SK-N-SH (cell line): ENCODE measurements around the gene EEF1G. TPM values are rescaled to one million over a fixed set of nuclear protein-coding genes. Genes with fewer than 3 reads are reported as not detected.

Experiments
- CTCF ChIA-PET: fragments of 300-600, 350-600 bp; formaldehyde crosslinking; extraction: SDS; loops from one replicate; lab custom pipeline; 2021; lab: Yijun Ruan, JAX
- POLR2A ChIA-PET: fragments of 350-600 bp; sonication (Branson Sonifier 250); formaldehyde crosslinking; extraction: SDS; loops from one replicate; lab custom pipeline; 2020; ENCODE audit warnings: antibody characterized with exemption, inconsistent platforms; lab: Yijun Ruan, JAX
- DNase-seq: peaks from one replicate; pipeline ENCODE4 v3.0.0; 2012
- H2AFZ ChIP-seq: fragments of 200-600 bp; sonication (generic); 2 replicates; pipeline ENCODE4 v1.8.1; 2016; ENCODE audit warnings: antibody characterized with exemption, mild to moderate bottlenecking, low read depth
- H3F3A ChIP-seq: fragments of 200-600 bp; sonication (generic); replicated peaks from 2 replicates; pipeline ENCODE3; 2016; ENCODE audit warnings: antibody characterized with exemption, mild to moderate bottlenecking; ENCODE audit not compliant: insufficient read depth
- H3K27ac ChIP-seq, 2 experiments: fragments of 200-500 bp in 1 of 2; fragments of 200-600 bp in 1 of 2; sonication (Bioruptor generic) in 1 of 2; sonication (generic), shearing (Covaris generic) in 1 of 2; 2 replicates each; pipeline versions ENCODE4 v1.5.1 to v1.6.1; 2014 to 2016; ENCODE audit warnings: low read depth in 2 of 2, inconsistent platforms in 1 of 2, low read length in 1 of 2, mild to moderate bottlenecking in 1 of 2, mixed read lengths in 1 of 2
- H3K27me3 ChIP-seq: fragments of 200-600 bp; sonication (generic), shearing (Covaris generic); 2 replicates; pipeline ENCODE4 v1.6.1; 2016; ENCODE audit warnings: mixed run types; ENCODE audit not compliant: insufficient read depth
- H3K36me3 ChIP-seq, 2 experiments: fragments of 200-500 bp in 1 of 2; fragments of 200-600 bp in 1 of 2; sonication (Bioruptor generic) in 1 of 2; sonication (generic) in 1 of 2; replicated peaks in 1 of 2; 2 replicates each; pipeline versions ENCODE3 to v1.5.1; 2014 to 2016; ENCODE audit warnings: low read length in 1 of 2, mild to moderate bottlenecking in 1 of 2; ENCODE audit not compliant: insufficient read depth in 2 of 2, control insufficient read depth in 1 of 2
- H3K4me1 ChIP-seq, 2 experiments: fragments of 200-500 bp in 1 of 2; fragments of 200-600 bp in 1 of 2; sonication (Bioruptor generic) in 1 of 2; sonication (generic), shearing (Covaris generic) in 1 of 2; 2 replicates each; pipeline versions ENCODE4 v1.5.1 to v1.6.1; 2014 to 2016; ENCODE audit warnings: low read depth in 1 of 2, low read length in 1 of 2, mixed run types in 1 of 2; ENCODE audit not compliant: insufficient read depth in 2 of 2, control insufficient read depth in 1 of 2
- H3K4me2 ChIP-seq: fragments of 200-600 bp; sonication (generic), shearing (Covaris generic); 2 replicates; pipeline ENCODE4 v1.6.1; 2017; ENCODE audit warnings: mixed run types
- H3K4me3 ChIP-seq, 2 experiments: fragments of 200-500 bp in 1 of 2; fragments of 200-600 bp in 1 of 2; sonication (Bioruptor generic) in 1 of 2; sonication (generic), shearing (Covaris generic) in 1 of 2; 2 replicates each; pipeline versions ENCODE4 v1.5.1 to v1.8.1; 2014 to 2016; ENCODE audit warnings: low read depth in 2 of 2, inconsistent platforms in 1 of 2, low read length in 1 of 2, mild to moderate bottlenecking in 1 of 2, mixed read lengths in 1 of 2, moderate library complexity in 1 of 2
- H3K79me2 ChIP-seq: fragments of 200-600 bp; sonication (generic); 2 replicates; pipeline ENCODE4 v1.8.1; 2017; ENCODE audit warnings: mild to moderate bottlenecking; ENCODE audit not compliant: insufficient read depth
- H3K9ac ChIP-seq: fragments of 200-600 bp; sonication (generic); 2 replicates; pipeline ENCODE4 v1.6.1; 2017; ENCODE audit warnings: mixed run types
- H3K9me2 ChIP-seq: fragments of 200-600 bp; sonication (generic); 2 replicates; pipeline ENCODE4 v1.6.1; 2017; ENCODE audit warnings: mixed run types
- H3K9me3 ChIP-seq: fragments of 200-600 bp; sonication (generic); 2 replicates; pipeline ENCODE4 v1.6.1; 2017; ENCODE audit warnings: mixed run types, mild to moderate bottlenecking, moderate library complexity
- H4K20me1 ChIP-seq: fragments of 200-600 bp; sonication (generic); 2 replicates; pipeline ENCODE4 v1.6.1; 2017; ENCODE audit warnings: mild to moderate bottlenecking, mixed run types; ENCODE audit not compliant: insufficient read depth
- CHD2 ChIP-seq: fragments of 150-350 bp; IDR thresholded peaks from 2 replicates; pipeline ENCODE4 v1.6.1; 2018; ENCODE audit warnings: low read length; ENCODE audit not compliant: partially characterized antibody
- ELF1 ChIP-seq: IDR thresholded peaks from 2 replicates; pipeline ENCODE4 v1.4.0; 2012
- EZH2phosphoT487 ChIP-seq: fragments of 200-600 bp; sonication (generic); IDR thresholded peaks from 2 replicates; pipeline ENCODE4 v1.6.1; 2017; ENCODE audit warnings: low read depth, mixed run types, mild to moderate bottlenecking, antibody characterized with exemption, moderate library complexity, borderline replicate concordance
- GABPA ChIP-seq: IDR thresholded peaks from 2 replicates; pipeline ENCODE4 v1.4.0; 2012; ENCODE audit warnings: low read depth, mild to moderate bottlenecking
- IRF3 ChIP-seq: fragments of 150-350 bp; IDR thresholded peaks from 2 replicates; pipeline ENCODE4 v1.6.1; 2016; ENCODE audit warnings: mild to moderate bottlenecking, low read depth, low read length
- JUND ChIP-seq: IDR thresholded peaks from 2 replicates; pipeline ENCODE4 v1.4.0; 2012
- MAX ChIP-seq: IDR thresholded peaks from 2 replicates; pipeline ENCODE4 v1.4.0; 2012; ENCODE audit warnings: low read depth
- MXI1 ChIP-seq: IDR thresholded peaks from 2 replicates; pipeline ENCODE4 v1.6.1; 2012; ENCODE audit warnings: mild to moderate bottlenecking, low read depth, low read length, improper control_type of control experiment
- NFIC ChIP-seq: IDR thresholded peaks from 2 replicates; pipeline ENCODE4 v1.4.0; 2012; ENCODE audit warnings: borderline replicate concordance
- NRF1 ChIP-seq: IDR thresholded peaks from 2 replicates; pipeline ENCODE4 v1.6.1; 2012; ENCODE audit warnings: low read depth, mild to moderate bottlenecking, low read length
- PBX3 ChIP-seq: IDR thresholded peaks from 2 replicates; pipeline ENCODE4; 2012
- POLR2AphosphoS5 ChIP-seq: IDR thresholded peaks from 2 replicates; pipeline ENCODE4 v1.6.1; 2012; ENCODE audit warnings: low read depth, low read length
- RAD21 ChIP-seq: IDR thresholded peaks from 2 replicates; pipeline ENCODE4 v1.6.1; 2012; ENCODE audit warnings: mild to moderate bottlenecking, low read length
- RCOR1 ChIP-seq: fragments of 150-350 bp; IDR thresholded peaks from 2 replicates; pipeline ENCODE4 v1.6.1; 2017; ENCODE audit warnings: antibody characterized with exemption, low read length
- SIN3A ChIP-seq: IDR thresholded peaks from 2 replicates; pipeline ENCODE4 v1.6.1; 2012; ENCODE audit warnings: low read depth, mild to moderate bottlenecking, low read length, moderate library complexity, borderline replicate concordance
- TCF12 ChIP-seq: IDR thresholded peaks from 2 replicates; pipeline ENCODE4 v1.4.0; 2012
- WGBS: methylation state at CpG from one replicate; pipeline ENCODE4 v1.1.6; 2017; ENCODE audit warnings: low lambda C conversion rate; 5-methylcytosine and 5-hydroxymethylcytosine counted together
- polyA plus RNA-seq, 3 experiments: library from polyadenylated mRNA; depleted of rRNA; stranded (reverse); fragments of >200 nt; gene quantifications; 2 replicates each; pipeline ENCODE4 v1.2.3, GENCODE V29; 2012

Gene EEF1G
- polyA plus RNA-seq, 1 of the 3 experiments (the other 2 are of a cell fraction) = 1,853 TPM

GRCh38 chr11:62599901-62600300, 26.2 kb upstream of the EEF1G start:
- POLR2A ChIA-PET = interaction anchor here (1.0 to 4.2 kb wide), 7 partner anchors 8 to 154 kb away, joined by 3 to 59 read pairs (median 4); partner anchors contain the start of genes C11orf98, CSKMT, INTS5 and TUT1
- Histone ChIP-seq H3K27ac (peak overlapping the region; percentile 87 to 93), H3K4me1 (peaks cover 12 to 23% of the 10 kb centered on the region in 2 experiments; a peak in 3 of 4 replicates), H3K9me3 (no peaks in the 10 kb centered on the region), H4K20me1 (no peaks in the 10 kb centered on the region), H3K9me2 (no peaks in the 10 kb centered on the region), H2AFZ (no peak overlapping the region), H3K4me2 (peak overlapping the region; percentile 95), H3F3A (peaks cover 26% of the 10 kb centered on the region), H3K27me3 (no peaks in the 10 kb centered on the region), H3K36me3 (peaks cover 43 to 44% of the 10 kb centered on the region in 2 experiments), H3K9ac (peak overlapping the region; percentile 99), H3K79me2 (peaks cover 55% of the 10 kb centered on the region), H3K4me3 (peak overlapping the region; percentile 70 to 96)
- TF ChIP-seq MXI1 (peak; percentile 31; the same call in 1 of the 2 replicates), EZH2phosphoT487 (no peak), ELF1 (no peak)
- CTCF ChIA-PET = interaction anchor here (0.7 to 3.2 kb wide), 3 partner anchors 8 to 205 kb away, joined by 4 to 23 read pairs (median 11); partner anchors contain the start of genes EML3, ROM1 and TUT1
- WGBS = 26% methylated on average over 5 of the region's 5 CpGs
- DNase-seq = no peak

- no peak for TF ChIP-seq RAD21
- peak; percentile 41; the same call in 1 of the 2 replicates for TF ChIP-seq PBX3
- peak; percentile 83 for TF ChIP-seq MAX
- TF ChIP-seq ELF1 = peak; percentile 67
- TF ChIP-seq SIN3A = peak; percentile 30; the same call in 1 of the 2 replicates
- TF ChIP-seq CHD2 = peak; percentile 51
- peak; percentile 45; the same call in 1 of the 2 replicates for TF ChIP-seq POLR2AphosphoS5
- 0 out of 2 replicates have a peak, but pooled peaks have one; percentile 5 for TF ChIP-seq RCOR1
- TF ChIP-seq NFIC = peak; percentile 97
- no peak for TF ChIP-seq JUND
- TF ChIP-seq GABPA = peak; percentile 65
- TF ChIP-seq MXI1 = peak; percentile 55; the same call in 1 of the 2 replicates
- TF ChIP-seq TCF12 = peak; percentile 52; the same call in 1 of the 2 replicates
- no peak for TF ChIP-seq NRF1
- TF ChIP-seq EZH2phosphoT487 = no peak
- TF ChIP-seq IRF3 = 0 out of 2 replicates have a peak, but pooled peaks have one; percentile 11
- WGBS = 45% methylated on average over 6 of the region's 7 CpGs
- Histone ChIP-seq H3K79me2 (peaks cover 55% of the 10 kb centered on the region), H3K27me3 (no peaks in the 10 kb centered on the region), H3K9me3 (no peaks in the 10 kb centered on the region), H2AFZ (no peak overlapping the region), H4K20me1 (no peaks in the 10 kb centered on the region), H3K9me2 (no peaks in the 10 kb centered on the region), H3K9ac (peak overlapping the region; percentile 99), H3K4me3 (peak overlapping the region; percentile 70 to 96), H3K27ac (peak overlapping the region; percentile 87 to 93), H3F3A (peaks cover 30% of the 10 kb centered on the region), H3K4me2 (peak overlapping the region; percentile 95), H3K4me1 (peaks cover 12 to 23% of the 10 kb centered on the region in 2 experiments; a peak in 3 of 4 replicates), H3K36me3 (peaks cover 46 to 49% of the 10 kb centered on the region in 2 experiments)
- DNase-seq = peak; percentile 95
- ChIA-PET POLR2A (interaction anchor here (1.0 to 1.2 kb wide), 5 partner anchors 15 to 155 kb away, joined by 3 to 4 read pairs (median 4); partner anchors contain the start of genes C11orf98, CSKMT, INTS5 and ZBTB3), CTCF (interaction anchor here (0.7 to 3.2 kb wide), 5 partner anchors 13 to 204 kb away, joined by 3 to 23 read pairs (median 4); partner anchors contain the start of genes EML3 and ROM1)
Measured at GRCh38 chr11:62599069-62599696, 25.5 kb upstream of the EEF1G start.
